Endothelial cell (in vitro differentiated cells): ENCODE results near the gene CLDN7. TPM values are rescaled to one million over a fixed set of nuclear protein-coding genes. Genes with fewer than 3 reads are reported as not detected.
A peak's percentile ranks its signal among the peaks of the same experiment; 100 is the strongest.

ENCODE experiments used
- DNase-seq: peaks from one replicate; pipeline ENCODE4 v3.0.0; 2021; ENCODE audit warnings: low spot score
- H3K27ac Mint-ChIP-seq: one replicate; pipeline ENCODE4 v1.8.0; 2021; ENCODE audit warnings: mixed read lengths, inconsistent platforms; ENCODE audit not compliant: unreplicated experiment
- H3K27me3 Mint-ChIP-seq: one replicate; pipeline ENCODE4 v1.8.0; 2021; ENCODE audit warnings: mild to moderate bottlenecking, moderate library complexity, mixed read lengths, inconsistent platforms; ENCODE audit not compliant: unreplicated experiment
- H3K36me3 Mint-ChIP-seq: one replicate; pipeline ENCODE4 v1.8.0; 2021; ENCODE audit warnings: mild to moderate bottlenecking, low read depth, mixed read lengths, inconsistent platforms; ENCODE audit not compliant: unreplicated experiment
- H3K4me1 Mint-ChIP-seq: one replicate; pipeline ENCODE4 v1.8.0; 2021; ENCODE audit warnings: mild to moderate bottlenecking, mixed read lengths, inconsistent platforms; ENCODE audit not compliant: unreplicated experiment
- H3K4me3 Mint-ChIP-seq: one replicate; pipeline ENCODE4 v1.8.0; 2021; ENCODE audit warnings: mild to moderate bottlenecking, mixed read lengths, inconsistent platforms; ENCODE audit not compliant: unreplicated experiment
- H3K9me3 Mint-ChIP-seq: one replicate; pipeline ENCODE4 v1.8.0; 2021; ENCODE audit warnings: mixed read lengths, inconsistent platforms; ENCODE audit not compliant: unreplicated experiment
- CTCF ChIP-seq: fragments of 200-600 bp; sonication (generic); IDR thresholded peaks from one replicate; pipeline ENCODE4 v1.5.0; 2021; ENCODE audit warnings: antibody characterized with exemption; ENCODE audit not compliant: unreplicated experiment
- total RNA-seq: library from RNA; stranded (reverse); fragmentation: NEBNext Ultra II Directional; extraction: Animal tissue kit (Norgen Biotek cat#: 25700); gene quantifications from one replicate; pipeline ENCODE4 v1.2.1, GENCODE V29; 2021; ENCODE audit not compliant: unreplicated experiment

The CLDN7 gene
- total RNA-seq, 1 donor from 2014 or later = 65.7 TPM

GRCh38 chr17:7256766-7257456 is 5.4 kb downstream of the CLDN7 start:
- DNase-seq = no peak
- Mint-ChIP-seq H3K4me1 (peaks cover 15% of the 10 kb centered on the region), H3K9me3 (no peaks in the 10 kb centered on the region), H3K27me3 (peaks cover 9% of the 10 kb centered on the region), H3K27ac (no peak overlapping the region), H3K36me3 (peaks cover 24% of the 10 kb centered on the region), H3K4me3 (peak overlapping the region; percentile 68)
- no peak for TF ChIP-seq CTCF

GRCh38 chr17:7254511-7254910 is 7.8 kb downstream of the CLDN7 start:
- Mint-ChIP-seq H3K4me1 (peaks cover 26% of the 10 kb centered on the region), H3K9me3 (no peaks in the 10 kb centered on the region), H3K36me3 (peaks cover 31% of the 10 kb centered on the region), H3K27ac (no peak overlapping the region), H3K4me3 (peak overlapping the region; percentile 54), H3K27me3 (peaks cover 12% of the 10 kb centered on the region)
- no peak for DNase-seq
- no peak for TF ChIP-seq CTCF

- H3K27me3 Mint-ChIP-seq = peaks cover 12% of the 10 kb centered on the region
- peak overlapping the region; percentile 99 for H3K27ac Mint-ChIP-seq
Measured at GRCh38 chr17:7253082-7253481, 9.2 kb downstream of the CLDN7 start.

GRCh38 chr17:7252176-7253043 is 9.9 kb downstream of the CLDN7 start, which contains the start of gene ELP5:
ELP5 (plus strand) TSS chr17:7252215; CDS start chr17:7252551, 336 bp downstream.
- Mint-ChIP-seq H3K27ac (peak within 1 kb of the TSS; percentile 99), H3K4me1 (peaks cover 31% of the 10 kb centered on the region)
- TF ChIP-seq CTCF = no peak

More at GRCh38 chr17:7253082-7253481, 9.2 kb downstream of the CLDN7 start:
- Mint-ChIP-seq H3K9me3 (no peaks in the 10 kb centered on the region), H3K4me3 (peak overlapping the region; percentile 93), H3K36me3 (peaks cover 30% of the 10 kb centered on the region), H3K4me1 (peaks cover 31% of the 10 kb centered on the region)
- no peak for TF ChIP-seq CTCF
- no peak for DNase-seq

More at GRCh38 chr17:7252176-7253043, 9.9 kb downstream of the CLDN7 start, which contains the start of gene ELP5:
- peak within 1 kb of the TSS; percentile 93 for H3K4me3 Mint-ChIP-seq
- no peaks in the 10 kb centered on the region for H3K9me3 Mint-ChIP-seq
- H3K36me3 Mint-ChIP-seq = peaks cover 30% of the 10 kb centered on the region
- peaks cover 12% of the 10 kb centered on the region for H3K27me3 Mint-ChIP-seq
- peak; percentile 99 for DNase-seq
